T-helper 2 cell (primary cell): ENCODE measurements around the gene ANXA6.
"Not testable (repeated sequence)": the region's sequence is repeated elsewhere in the genome, so short reads cannot be mapped to it uniquely, and the experiment has no call there.

Experiments
- DNase-seq, 5 experiments: peaks; one replicate each; pipeline versions ENCODE4 v3.0.0 to v3.0.0-alpha.2; 2012 to 2022

Gene ANXA6

DNA sequence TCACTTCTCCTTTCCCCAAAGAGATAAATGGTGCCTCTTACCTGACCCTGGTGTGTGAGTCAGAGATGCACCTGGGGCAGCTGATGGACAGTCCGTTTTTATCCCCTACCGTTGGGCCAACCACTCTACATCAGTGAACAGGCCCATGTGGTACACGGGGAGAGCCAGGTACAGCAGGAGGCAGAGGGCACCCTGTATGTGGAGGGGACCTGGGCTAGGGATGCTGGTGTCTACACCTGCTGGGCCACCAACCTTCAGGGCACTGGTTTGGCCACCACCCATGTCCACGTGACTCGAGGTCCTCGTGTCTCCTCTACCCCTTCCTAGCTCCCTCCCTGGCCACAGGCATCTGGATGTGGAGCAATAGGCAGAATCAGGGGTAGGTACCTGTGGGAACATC is 22.7 kb upstream of the ANXA6 start:
- DNase-seq, result no peak

DNA sequence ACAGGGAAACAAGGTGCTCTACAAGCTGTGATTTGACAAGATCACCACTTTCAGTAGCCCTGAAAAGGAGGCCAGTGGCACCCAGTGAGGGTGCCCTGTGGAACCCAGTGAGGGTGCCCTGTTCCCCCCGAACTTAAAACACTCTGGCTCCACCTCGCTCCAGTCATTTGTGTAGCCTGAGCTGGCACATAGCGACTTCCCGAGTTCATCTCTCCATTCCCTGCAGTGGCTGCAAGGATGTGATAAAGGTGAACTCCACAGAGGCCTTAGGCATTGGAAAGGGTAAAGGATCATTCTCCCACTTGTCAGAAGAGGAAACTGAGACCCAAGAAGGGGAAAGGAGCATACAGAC is 21.9 kb upstream of the ANXA6 start:
- no peak for DNase-seq

DNA sequence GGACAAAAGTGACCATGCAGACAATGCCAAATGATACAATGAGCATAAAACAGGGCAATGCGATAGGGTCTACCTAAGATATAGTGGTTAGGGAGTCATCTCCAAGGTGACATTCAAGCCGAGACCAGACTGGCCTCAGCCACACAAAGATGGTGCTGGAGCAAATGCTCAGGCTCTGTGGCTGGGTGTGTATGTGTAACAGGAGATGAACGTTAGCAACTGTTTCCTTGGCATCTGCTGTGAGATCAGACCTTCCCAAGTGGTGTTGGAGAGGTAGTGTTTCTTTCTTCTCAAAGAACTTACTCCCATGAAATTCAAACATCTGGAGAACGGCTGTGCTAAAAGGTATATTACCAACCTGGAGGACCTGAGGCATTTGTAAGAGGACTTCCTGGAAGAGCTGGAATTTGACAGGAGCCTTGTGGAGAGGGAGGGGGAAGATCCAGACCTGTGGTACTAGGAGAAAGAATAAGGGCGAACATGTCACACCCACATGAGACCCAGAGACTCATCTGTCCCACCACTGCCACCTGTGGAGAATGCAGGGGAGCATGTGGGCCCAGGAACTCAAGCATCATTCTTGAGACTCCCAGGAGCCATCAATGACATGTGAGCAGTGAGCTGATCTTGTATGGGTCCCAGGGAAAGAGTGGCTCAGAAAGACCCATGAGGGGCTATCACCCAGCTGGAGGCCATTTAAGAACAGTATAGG is 21.4 kb upstream of the ANXA6 start:
- DNase-seq, result no peak

DNA sequence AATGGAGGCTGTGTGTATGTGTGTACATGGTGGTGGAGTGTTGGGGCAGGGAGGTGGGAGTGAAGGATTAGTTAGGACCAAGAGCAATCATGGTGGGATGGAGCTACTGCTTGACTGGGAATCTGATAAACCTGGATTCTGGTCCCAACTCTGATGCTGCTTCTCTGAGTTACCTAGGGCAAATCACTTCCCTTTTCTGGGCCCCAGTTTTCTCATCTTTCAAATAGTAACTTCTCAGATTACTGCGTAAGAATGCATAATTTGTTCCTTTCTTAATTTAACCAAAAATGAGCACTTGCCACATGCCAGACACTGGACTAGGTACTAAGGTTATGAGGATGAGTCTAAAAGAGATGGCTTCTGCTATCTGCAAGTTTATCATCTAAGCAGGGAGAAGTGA is 20.8 kb upstream of the ANXA6 start:
- no peak for DNase-seq

DNA sequence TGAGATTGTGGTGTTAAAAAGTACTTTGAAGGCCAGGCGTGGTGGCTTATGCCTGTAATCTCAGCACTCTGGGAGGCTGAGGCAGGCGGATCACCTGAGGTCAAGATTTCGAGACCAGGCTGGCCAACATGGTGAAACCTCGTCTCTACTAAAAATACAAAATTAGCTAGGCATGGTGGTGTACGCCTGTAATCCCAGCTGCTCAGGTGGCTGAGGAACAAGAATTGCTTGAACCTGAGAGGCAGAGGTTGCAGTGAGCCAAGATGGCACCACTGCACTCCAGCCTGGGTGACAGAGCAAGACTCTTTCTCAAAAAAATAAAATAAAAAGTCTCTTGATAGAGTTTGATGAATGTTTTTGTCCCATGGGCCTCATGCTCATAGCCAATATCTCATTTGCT is 18.7 kb upstream of the ANXA6 start:
- DNase-seq, result not testable (repeated sequence)

GRCh38 chr5:151174612-151175101 is 17.1 kb upstream of the ANXA6 start:
- DNase-seq, result no peak

GRCh38 chr5:151173711-151174611 is 16.4 kb upstream of the ANXA6 start:
- no peak for DNase-seq

DNA sequence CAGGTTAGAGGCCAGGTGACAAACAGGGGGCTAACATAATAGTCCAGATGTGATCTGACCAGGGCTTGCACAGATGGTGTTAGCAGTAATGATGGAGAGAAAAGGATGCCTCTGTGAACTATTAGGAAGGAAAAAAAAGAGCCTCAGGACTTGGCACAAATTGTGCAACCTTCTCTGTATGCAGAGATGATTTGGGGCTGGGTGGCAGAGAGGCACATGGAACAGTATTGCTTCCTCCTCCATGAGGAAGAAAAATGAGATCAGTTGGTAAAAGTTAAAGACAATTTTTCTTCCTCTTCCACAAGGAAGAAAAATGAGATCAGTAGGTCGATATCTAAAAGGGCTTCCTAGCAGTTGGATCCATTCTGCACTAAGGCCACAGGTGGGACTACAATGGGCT is 13.9 kb upstream of the ANXA6 start:
- DNase-seq, result no peak

GRCh38 chr5:151168602-151169344 is 11.2 kb upstream of the ANXA6 start:
- no peak for DNase-seq

DNA sequence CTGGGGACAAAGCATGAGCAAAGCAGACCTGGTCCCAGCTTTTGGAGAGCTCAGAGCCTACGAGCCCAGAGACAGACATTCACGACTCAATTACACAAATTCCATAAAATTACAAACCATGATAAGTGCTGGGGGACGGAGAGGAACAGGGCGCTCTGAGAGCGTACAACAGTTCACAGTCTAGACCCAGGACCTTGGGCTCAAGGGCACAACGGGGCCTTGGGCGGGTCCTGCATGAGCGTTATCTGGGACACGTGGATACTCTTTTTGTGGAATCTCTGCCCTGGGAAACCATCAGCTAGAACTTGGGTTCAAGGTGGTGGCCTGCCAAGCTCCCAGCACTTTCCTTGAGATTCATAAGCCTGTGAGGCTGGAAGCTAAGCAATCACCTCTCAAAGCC is 9.4 kb upstream of the ANXA6 start:
- DNase-seq, result no peak

DNA sequence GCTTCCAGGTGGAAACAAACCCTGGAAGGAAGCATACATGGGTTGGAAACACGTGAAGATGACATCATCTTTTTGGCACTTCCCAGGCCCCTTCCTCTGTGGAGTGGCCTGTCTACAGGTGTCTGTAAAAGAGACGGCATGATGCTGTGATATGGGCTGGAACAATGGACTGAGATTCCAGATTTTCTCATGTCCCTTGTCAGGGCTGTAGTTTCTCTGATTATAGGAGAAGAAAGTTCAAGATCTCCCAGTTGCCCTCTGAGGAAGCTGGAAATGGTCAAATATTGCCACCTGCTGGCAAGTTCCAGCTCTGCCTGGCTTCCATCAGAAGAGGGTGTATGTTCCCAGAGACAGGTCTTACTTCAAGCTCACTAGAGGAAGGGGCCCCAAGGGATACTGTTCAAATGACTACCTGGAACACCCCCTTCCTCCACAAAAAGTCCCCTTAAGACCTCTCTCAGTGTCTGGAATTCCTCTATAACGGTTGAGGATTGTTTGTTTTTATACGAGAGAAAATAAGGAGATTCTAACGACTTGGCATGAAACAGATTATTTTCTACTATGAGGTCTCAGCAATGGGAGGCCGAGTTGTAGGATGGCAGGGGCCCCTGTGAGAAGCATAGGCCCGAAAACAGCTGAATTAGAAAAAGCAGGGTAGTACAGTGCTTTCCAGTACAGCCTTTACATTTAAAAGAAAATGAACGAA is 7.3 kb upstream of the ANXA6 start:
- peak in 4 of 5 experiments; percentile 60 to 78 (median 66) for DNase-seq

DNA sequence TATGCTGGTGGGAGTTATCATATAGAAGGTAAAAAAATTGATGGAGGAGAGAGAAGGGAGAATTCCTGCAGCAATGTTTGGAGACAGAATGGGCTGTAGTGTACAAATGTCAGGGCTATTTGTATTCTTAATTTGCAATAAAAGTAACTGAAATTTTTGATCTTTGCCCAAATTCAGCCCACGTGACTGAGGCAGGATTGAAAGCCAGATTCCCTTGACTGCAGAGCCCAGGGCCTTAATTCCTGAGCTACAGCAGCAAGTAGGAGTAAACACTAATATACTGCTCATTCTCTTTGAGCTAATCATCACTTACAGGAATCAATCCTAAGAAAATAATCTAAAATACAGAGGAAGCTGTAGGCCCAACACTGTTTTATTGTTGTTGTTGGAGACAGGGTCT is 5.2 kb upstream of the ANXA6 start:
- DNase-seq, result no peak

- DNase-seq, result no peak
These were observed 2.2 kb upstream of the ANXA6 start for GRCh38 chr5:151159649-151160373.

DNA sequence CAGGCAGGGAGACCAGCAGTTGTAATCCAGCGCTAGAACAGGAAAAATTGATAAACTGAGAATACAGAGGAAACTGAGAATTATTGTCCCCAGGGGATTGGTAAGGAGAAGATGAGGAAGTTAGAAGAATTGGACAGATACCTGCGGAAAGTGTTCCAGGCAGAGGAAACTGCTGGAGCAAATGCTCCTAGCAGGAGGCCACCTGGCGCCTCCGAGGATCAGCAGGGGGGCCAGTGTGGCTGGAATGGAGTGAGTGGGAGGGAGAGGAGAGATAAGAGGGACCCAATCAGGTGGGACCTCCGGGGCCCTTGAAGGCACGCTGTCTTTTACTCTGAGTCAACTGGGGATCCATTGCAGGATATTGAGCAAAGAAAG is 695 bp upstream of the ANXA6 start:
- DNase-seq, result no peak

DNA sequence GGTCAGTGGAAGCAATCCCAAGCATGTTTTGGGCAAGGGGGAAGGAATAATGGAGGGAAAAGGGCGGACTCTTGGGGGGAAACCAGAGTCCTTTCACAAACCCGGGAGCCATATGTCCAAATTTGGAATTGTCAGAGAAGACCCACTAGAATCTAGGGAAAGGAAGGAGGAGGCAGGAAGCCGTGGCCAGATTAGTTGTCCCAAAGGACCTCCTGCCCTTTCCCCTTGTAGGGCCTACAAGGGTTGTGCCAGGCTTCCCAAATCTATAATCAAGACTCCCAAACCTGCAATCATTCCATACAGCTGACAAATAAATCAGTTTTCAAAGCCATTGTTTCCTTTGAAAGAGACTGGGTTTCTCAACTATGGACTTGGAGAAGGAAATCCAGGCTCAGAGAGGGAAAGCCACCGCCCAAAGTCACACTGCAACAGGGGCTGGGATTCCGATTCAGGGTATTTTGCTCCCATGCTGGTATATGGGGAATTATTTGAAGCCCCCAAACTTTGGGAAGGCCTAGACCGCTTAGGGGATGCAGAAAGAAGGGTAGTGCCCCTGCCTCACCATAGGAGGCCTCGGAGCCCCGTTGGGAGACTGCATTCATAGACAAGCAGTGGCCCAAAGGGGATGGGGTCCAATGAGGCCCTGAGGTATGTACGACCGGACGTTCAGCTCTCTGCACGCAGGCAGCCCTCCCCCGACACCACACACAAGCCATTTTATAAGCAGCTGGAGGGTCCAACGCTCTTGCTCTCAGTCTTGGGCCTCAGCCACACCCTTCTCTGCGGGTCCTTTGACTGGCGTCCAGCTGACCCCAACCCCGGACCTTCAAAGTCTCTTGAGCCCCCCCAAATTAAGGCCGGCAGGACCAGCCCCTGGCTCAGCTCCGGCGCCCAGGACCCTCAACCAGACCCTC is 815 bp downstream of the ANXA6 start:
- peak in 1 of 5 experiments; percentile 58 for DNase-seq

GRCh38 chr5:151155775-151156506 is 1.6 kb downstream of the ANXA6 start:
- peak in 1 of 5 experiments; percentile 61 for DNase-seq

DNA sequence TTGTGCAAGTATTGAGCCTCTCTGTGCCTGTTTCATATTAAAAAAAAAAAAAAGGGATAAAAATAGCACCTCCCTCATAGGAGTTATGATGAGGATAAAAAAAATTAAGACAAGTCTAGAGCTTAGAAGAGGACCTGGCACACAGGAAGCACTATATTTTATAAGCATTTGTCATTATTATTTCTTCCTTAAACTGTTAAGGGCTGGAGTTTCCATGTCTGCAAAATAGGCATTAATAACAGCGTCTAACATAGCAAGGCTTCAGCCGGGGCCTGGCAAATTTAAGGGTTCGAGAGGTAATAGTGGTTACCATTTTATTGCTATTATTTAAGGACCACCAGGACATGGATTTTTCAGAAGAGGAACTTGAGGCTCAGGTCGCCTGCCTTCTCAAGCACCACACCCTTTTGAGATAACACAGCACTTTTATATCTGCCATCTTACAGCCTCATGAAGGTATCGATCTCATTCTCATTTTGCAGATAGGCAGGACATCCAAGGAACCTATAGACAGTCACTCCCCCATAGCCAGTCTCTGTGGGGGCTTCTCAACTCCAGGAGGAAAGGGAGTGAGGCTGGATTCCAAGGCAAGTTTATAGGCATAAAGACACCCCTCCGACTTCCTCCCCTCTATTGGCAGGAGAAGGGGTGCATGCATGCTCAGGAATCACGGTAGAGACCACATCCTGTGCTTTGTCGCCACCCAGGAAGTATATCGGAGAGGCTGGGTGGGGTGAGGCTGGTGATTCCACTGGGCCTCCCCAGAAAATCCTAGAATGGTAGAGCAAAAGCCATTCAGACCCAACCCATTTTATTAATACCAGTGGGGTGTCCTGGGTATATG is 2.4 kb downstream of the ANXA6 start:
- DNase-seq, result peak in 3 of 5 experiments; percentile 59 to 86 (median 70)

- peak in 1 of 5 experiments; percentile 64 for DNase-seq
These were observed 3.8 kb downstream of the ANXA6 start for GRCh38 chr5:151153766-151154272.

DNA sequence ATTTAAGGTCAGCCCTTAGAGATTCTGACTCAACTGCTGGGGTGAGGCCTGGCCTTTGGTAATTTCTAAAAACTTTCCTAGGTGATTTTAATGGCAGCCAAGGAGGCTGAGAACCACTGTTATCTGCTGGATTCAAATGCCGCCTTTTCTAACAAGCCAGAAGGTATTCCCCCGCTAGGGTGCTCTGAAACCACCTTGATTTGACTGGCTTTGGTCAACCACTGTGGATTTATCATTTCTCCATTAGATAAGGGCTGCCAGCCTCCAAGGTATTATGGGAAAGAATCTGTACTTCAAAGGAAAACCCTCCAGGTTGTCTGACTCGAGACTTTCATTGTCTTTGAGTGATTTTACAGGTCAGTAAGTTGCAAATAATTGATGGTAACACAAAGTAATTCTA is 4.3 kb downstream of the ANXA6 start:
- DNase-seq, result peak in 1 of 5 experiments; percentile 37
